ENCODE results near the gene SLC38A8.

- no peak for TF ChIP-seq EZH2phosphoT487 (IDR thresholded peaks at IDR 0.05; ENCODE audit: borderline replicate concordance, low read length)
- TF ChIP-seq, protein P1, sequence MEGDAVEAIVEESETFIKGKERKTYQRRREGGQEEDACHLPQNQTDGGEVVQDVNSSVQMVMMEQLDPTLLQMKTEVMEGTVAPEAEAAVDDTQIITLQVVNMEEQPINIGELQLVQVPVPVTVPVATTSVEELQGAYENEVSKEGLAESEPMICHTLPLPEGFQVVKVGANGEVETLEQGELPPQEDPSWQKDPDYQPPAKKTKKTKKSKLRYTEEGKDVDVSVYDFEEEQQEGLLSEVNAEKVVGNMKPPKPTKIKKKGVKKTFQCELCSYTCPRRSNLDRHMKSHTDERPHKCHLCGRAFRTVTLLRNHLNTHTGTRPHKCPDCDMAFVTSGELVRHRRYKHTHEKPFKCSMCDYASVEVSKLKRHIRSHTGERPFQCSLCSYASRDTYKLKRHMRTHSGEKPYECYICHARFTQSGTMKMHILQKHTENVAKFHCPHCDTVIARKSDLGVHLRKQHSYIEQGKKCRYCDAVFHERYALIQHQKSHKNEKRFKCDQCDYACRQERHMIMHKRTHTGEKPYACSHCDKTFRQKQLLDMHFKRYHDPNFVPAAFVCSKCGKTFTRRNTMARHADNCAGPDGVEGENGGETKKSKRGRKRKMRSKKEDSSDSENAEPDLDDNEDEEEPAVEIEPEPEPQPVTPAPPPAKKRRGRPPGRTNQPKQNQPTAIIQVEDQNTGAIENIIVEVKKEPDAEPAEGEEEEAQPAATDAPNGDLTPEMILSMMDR (IDR thresholded peaks at IDR 0.05; ENCODE audit: low read depth, low read length, poor library complexity, severe bottlenecking): no peak
Observed at GRCh38 chr16:84055366-84055765, 12.8 kb upstream of the SLC38A8 start.

Data from DOHH2 (cell line).